Fibroblast of the conjunctiva (primary cell): ENCODE measurements around the gene WTAP.
"Not testable (repeated sequence)": the region's sequence is repeated elsewhere in the genome, so short reads cannot be mapped to it uniquely, and the experiment has no call there.

Source experiments
- DNase-seq: peaks from one replicate; pipeline ENCODE4 v3.0.0-alpha.2; 2010; ENCODE audit warnings: low read depth

The WTAP gene

DNA sequence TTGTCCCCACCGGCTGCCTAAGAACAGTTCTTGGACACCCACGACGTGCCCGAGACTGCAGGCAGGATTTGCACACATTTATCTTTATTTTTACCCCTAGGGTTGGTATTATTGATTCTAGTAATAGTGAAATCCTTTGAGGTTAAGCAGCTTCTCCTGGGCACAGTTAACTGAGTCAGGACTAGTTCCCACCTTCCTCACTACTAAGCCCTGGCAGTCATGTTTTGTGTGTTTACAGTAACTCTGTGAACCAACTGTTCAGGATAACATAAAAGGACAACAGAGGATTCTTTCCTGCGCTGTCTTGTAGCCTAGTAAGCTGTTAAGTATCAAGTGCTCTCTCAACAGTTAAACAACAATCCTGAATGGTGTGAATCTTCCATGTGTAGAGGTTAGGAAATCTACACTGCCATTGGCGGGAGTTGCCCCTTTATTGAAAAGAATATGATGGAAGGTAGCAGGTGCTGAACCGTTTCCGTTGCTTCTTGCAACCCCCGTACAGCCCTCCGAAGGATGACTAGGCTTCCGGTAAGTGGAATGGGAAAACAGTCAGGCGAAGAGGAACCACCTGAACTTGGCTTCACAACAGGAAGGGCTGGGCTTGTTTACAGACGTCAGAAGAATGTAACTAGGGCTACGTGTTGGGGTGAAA, 33.3 kb upstream of the WTAP start:
- DNase-seq, result no peak

DNA sequence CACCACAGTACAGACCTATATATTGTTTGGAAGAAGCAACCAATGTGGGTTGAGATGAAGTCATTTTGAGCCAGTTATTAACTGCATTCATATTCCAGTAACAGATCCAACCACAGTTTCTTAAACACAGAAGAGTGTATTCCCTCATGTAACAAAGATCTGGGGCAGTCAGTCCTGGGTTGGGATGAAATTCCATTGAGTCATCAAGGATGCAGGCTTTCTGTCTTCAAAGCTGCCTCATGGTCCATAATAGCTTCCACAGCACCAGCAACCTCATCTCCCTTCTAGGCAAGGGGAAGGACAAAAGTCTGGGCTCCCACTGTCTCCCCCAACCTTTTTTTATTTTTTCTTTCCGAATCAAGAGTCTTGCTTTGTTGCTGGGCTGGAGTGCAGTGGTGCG, 31.3 kb upstream of the WTAP start:
- no peak for DNase-seq

- no peak for DNase-seq
Measured at GRCh38 chr6:159700970-159701369, 26.3 kb upstream of the WTAP start.

DNA sequence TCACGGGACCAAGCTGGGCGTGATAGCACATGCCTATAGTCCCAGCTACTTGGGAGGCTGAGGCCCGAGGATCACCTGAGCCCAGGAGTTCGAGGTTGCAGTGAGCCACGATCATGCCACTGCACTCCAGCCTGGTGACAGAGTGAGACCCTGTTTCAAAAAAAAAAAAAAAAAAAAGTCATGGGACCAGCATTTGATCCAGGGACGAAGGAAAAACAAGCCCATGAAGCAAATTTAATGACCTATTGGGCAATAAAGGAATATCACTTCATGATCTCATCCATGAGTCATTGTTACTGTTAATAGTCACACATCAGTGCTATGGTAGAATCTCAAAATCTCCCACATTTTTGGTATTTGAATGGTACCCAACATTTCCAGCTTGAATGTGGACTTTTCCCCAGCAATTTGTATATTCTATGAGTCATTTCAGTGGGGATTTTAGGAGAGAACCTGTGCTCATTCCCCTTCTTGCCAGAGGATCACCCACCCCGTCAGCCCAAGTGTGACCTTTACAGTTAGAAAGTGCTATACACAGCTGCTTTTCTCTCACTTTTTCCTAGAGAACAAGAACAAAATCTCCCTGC, 25.8 kb upstream of the WTAP start:
- peak; percentile 72 for DNase-seq

- DNase-seq, result not testable (repeated sequence)
Measured at GRCh38 chr6:159710603-159711002, 16.7 kb upstream of the WTAP start.

DNA sequence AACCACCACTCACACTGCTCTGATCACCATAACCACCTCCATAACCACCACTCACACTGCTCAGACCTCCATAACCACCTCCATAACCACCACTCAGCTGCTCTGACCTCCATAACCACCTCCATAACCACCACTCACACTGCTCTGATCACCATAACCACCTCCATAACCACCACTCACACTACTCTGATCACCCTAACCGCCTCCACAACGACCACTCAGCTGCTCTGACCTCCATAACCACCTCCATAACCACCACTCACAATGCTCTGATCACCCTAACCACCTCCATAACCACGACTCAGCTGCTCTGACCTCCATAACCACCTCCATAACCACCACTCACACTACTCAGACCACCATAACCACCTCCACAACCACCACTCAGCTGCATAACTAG, 14.9 kb upstream of the WTAP start:
- not testable (repeated sequence) for DNase-seq

DNA sequence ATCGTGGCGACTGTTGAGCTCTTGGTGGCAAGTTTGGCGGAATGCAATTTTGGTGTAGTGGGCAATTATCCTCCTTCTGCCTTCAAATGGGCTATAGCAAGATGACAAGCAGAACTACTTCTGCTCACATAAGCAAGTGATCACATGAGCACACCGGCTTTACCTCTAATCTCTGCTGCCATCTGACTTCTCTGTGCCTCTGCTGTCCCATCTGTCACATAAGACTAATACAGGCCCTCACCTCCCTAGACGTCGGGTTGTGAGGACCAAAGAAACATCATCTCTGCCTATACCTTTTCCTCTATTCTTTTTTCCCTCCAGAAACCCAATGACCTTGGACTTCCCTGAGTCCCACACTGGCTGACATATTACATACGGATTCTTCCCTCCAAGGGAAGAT, 13.3 kb upstream of the WTAP start:
- no peak for DNase-seq

DNA sequence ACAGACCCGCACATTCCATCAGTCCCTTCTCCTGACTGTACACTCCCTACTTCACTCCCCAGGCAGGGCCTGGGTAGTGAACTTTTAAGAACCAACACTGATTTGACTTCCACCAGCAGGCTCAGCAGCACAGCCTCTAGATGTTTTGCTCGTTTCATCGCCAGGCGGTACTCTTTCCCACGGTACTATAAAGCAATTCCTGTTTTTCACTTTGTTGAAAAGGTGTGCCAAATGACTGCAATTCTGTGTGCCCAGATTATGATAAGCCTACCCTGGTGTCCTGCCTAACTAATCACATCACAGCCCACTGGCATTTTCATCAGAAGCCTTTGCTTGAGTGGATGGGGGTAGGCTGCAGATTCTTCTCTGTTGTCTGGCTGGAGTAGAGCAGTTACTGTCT, 12.9 kb upstream of the WTAP start:
- no peak for DNase-seq

DNA sequence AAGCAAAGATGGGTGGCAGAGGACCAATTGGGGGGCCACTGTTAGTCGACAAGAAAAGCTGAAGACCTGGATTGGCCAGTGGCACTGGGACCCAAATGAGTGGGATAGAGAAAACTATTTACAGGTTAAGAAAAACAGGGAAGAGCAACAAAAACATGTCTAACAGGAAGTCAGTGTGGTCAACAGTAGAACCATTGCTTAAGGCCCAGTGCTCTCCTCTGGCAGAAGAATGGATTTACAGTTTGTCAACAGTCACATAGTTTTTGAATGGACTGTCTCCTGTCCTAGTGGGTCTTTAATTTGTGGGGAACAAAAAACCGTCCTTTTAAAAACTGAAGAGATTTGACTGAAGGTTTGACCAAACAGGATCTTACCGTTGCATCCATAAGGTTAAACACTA, 12.1 kb upstream of the WTAP start:
- DNase-seq, result no peak

DNA sequence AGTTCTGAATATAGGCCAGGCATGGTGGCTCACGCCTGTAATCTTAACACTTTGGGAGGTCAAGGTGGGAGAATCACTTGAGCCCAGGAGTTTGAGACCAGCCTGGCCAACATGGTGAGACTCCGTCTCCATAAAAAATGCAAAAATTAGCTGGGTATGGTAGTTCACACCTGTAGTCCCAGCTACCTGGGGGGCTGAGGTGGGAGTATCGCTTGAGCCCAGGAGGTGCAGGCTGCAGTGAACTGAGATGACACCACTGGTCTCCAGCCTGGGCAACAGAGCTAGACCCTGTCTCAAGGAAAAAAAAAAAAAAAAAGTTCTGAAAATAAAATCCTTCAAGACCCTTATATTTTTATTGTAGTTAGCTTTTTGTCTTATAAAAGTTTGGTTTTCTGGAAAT, 11.7 kb upstream of the WTAP start:
- DNase-seq, result no peak

DNA sequence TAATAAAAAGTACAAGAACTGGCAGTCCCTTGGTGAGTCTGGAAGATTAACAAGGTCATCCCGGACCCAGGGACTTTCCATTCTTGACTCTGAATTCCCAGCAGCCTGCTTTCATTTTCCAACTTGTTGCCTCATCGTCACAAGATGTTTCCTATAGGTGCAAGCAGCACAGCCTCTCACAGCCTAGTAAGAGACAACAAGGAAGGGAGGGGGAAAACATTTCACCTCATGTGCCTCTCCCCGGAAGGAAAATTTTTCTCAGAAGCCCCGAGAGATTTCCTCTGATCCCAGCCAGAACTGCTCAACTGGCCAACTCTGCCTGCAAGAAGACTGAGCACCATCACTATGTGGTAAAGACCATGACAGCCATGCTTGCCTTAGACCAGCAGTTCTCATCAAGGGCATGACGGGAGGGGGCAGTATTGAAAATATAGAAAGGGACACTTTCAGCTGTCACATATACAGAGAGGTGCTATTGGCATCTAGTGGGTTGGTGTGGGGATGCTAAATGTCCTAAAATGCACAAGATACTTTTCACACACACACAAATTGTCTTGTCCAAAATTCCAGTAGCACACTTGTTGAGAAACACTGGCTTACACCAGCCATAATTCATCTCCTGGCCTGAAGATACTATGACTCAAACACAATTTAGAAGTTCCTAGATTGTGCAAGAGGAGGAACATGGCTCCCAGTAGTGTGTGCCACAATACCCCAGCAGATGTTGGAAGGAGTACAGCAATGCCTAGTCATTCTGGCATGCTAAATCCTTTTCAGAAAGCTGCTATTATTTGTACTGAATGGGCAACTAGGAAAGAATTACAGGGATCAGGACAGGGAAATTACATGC, 10.8 kb upstream of the WTAP start:
- DNase-seq, result peak; percentile 96

DNA sequence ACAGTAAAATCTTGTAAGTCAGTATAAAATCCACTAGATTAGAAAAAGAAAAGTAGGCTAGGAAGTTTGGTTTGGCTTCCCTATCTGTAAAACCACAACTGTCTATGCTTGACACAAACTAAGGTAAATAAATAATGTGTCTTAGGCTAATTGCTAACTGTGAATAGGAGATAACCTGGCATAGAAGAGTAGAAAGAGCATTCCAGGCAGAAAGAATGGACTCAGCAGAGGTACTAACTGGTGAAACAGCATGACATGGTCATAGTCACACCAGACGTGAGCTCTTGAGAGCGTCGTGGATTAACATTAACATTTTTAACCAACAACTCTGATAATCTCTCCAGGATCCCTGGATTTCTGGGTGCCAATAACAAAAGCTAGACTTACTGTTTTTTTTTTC, 8.7 kb upstream of the WTAP start:
- no peak for DNase-seq

DNA sequence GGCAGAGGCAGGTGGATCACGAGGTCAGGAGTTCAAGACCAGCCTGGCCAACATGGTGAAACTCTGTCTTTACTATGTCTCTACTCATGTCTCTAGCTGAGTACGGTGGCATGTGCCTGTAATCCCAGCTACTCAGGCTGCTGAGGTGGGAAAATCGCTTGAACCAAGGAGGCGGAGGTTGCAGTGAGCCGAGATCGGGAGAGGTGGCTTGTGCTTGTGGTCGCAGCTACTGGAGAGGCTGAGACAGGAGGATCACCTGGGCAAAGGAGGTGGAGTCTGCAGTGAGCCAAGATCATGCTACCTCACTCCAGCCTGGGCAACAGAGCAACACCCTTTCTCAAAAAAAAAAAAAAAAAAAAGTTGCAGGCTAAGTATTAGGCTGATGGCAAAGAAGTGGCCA, 8.0 kb upstream of the WTAP start:
- no peak for DNase-seq

DNA sequence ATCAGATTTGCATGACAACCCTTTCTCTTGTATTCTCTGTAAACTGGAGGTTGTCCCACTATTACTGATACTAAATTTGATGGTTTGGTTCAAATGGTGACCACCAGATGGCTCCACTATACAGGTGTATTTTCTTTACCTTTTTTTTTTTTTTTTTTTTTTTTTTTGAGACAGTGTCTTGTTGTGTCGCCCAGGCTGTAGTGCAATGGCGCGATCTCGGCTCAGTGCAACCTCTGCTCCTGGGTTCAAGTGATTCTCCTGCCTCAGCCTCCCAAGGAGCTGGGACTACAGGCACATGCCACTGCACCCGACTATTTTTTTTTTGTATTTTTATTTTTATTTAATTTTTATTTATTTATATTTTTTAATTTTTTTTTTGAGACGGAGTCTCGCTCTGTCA, 6.6 kb upstream of the WTAP start:
- no peak for DNase-seq

GRCh38 chr6:159721981-159722380, 5.3 kb upstream of the WTAP start:
- not testable (repeated sequence) for DNase-seq

- no peak for DNase-seq
Measured at GRCh38 chr6:159722655-159723054, 4.7 kb upstream of the WTAP start.

DNA sequence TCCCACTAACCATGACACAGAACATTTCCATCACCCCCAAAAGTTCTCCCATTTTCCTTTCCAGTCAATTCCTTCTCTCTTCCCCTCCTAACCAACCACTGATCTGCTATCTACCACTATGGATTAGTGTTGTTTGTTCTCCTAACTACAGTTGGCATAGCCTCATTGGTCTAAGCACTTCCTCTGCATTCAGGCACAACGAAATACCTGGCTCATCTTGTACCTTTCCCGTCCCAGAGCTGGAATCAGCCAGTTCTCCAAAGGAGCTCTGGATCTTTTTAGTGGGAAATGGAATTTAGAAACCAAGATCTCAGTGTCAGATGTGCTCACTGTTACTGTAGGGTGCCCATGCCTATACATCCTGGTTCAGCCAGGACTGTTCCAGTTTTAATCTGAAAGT, 4.0 kb upstream of the WTAP start:
- no peak for DNase-seq

- DNase-seq, result no peak
Measured at GRCh38 chr6:159724778-159725177, 2.5 kb upstream of the WTAP start.

DNA sequence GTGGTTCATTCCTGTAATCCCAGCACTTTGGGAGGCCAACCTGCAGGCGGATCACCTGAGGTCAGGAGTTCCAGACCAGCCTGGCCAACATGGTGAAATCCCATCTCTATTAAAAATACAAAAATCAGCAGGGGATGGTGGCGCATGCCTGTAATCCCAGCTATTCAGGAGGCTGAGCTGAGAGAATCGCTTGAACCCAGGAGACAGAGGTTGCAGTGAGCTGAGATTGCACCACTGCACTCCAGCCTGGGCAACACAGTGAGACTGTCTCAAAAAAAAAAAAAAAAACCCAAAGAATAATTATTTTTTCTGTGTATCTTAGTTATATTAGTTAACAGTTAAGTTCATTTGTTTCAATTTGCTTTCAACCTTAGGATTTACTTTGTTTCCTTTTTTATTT, 2.1 kb upstream of the WTAP start:
- not testable (repeated sequence) for DNase-seq

- no peak for DNase-seq
Measured at GRCh38 chr6:159726255-159726917, 920 bp upstream of the WTAP start.

DNA sequence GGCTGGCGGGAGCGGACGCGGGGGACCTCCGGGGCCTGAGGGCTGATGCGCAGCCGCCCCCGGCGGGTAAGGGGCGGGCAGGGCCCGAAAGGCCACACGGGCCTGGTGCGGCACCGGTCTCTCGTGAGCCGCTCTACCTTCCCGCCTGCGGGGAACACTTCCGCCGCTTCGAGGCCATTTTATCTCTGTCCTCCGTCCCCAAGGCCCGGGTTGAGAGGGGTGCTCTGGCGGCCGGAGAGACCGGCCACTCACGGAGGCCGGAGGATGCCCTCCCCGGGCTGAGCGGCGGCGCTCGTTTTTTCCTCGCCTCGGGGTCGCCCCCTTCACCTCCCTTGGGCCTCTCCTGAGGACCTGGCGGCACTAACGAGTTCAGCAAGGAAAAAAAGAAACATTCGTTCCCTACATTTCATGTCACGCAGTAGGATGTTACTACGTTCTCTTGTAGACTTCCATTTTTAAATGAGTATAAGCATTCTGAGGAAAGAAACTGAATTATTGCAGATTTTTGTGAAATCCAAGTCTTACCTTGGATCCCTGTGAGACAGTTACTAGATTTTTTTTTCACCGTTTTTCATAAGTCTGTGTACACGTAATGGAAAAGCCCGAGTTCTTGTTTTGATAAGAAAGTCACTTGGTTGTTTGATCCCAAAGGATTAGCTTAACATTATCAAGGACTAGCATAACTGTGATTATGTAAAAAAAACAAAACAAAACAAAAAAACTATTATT, 575 bp downstream of the WTAP start:
- no peak for DNase-seq

DNA sequence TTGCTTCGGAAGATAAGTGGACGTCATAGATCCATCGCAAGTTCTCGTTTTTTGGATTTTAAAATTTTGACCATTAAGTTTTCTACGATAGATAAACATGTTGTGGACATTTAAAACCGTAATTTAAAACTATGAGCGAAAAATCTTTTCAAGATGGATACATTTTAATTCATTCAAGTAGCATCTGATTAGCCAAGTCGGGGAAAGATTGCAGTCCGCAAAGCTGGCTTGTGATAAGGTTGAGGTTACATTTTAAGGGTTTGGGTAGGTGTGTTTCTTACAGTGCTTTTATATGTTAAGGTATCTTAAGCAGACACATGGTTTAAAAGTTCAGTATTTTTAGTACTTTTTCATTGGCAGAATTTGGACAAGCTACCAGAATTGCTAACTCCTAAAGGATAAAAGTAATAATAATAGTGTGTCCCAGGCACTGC, 1.2 kb downstream of the WTAP start:
- no peak for DNase-seq
